ENCODE results near the gene KRTAP20-1. TPM values are rescaled to one million over a fixed set of nuclear protein-coding genes. Genes with fewer than 3 reads are reported as not detected.

The KRTAP20-1 gene
- not detected for total RNA-seq
- not detected for polyA plus RNA-seq (ENCODE audit: insufficient read depth, low read depth, low replicate concordance)
- long read RNA-seq, donor 1: 0 reads
- long read RNA-seq, donor 2: 0 reads
- long read RNA-seq, donor 3: 0 reads
- long read RNA-seq, donor 4: 0 reads
- long read RNA-seq, donor 5: 0 reads
- long read RNA-seq, donor 6: 0 reads
- long read RNA-seq, donor 7: 0 reads
- long read RNA-seq, donor 8: 0 reads
- long read RNA-seq, donor 9: 0 reads
- long read RNA-seq, donor 10: 0 reads

- Histone ChIP-seq H3K4me3 (ENCODE audit: low read length in 3 of 3) (no peak within 1 kb of the TSS), H3K4me1 (ENCODE audit: control insufficient read depth in 2 of 3, insufficient read depth in 2 of 3, low read depth in 1 of 3, low read length in 3 of 3) (no peaks in the 10 kb centered on the region), H3K27ac (ENCODE audit: low read depth in 2 of 2, low read length in 2 of 2) (no peak within 1 kb of the TSS), H3K9me3 (ENCODE audit: control insufficient read depth in 2 of 3, insufficient read depth in 1 of 3, low read length in 3 of 3) (no peaks in the 10 kb centered on the region), H3K27me3 (ENCODE audit: control insufficient read depth, insufficient read depth, low read length) (no peaks in the 10 kb centered on the region), H3K36me3 (ENCODE audit: control insufficient read depth in 2 of 3, insufficient read depth in 3 of 3, low read length in 3 of 3) (no peaks in the 10 kb centered on the region), H3K9ac (ENCODE audit: low read length in 3 of 3) (no peak within 1 kb of the TSS)
- DNase-seq: no peak
- TF ChIP-seq CTCF (IDR thresholded peaks at IDR 0.05; ENCODE audit: borderline replicate concordance, extremely low read depth, insufficient read depth): no peak
- no peak for FAIRE-seq
- intact Hi-C loops (cut with DNase I): no loop called here
These were observed at the start of gene KRTAP20-1 for GRCh38 chr21:30616125-30616524. Gene KRTAP20-1, plus strand, starts transcription at chr21:30616425. Its CDS starts 30 bp downstream, at chr21:30616455.

- no peak overlapping the region for H3K27ac ChIP-seq (ENCODE audit: low read depth in 2 of 2, low read length in 2 of 2)
- FAIRE-seq: no peak
These were observed 48.6 kb upstream of the KRTAP20-1 start for GRCh38 chr21:30567617-30568016.

GRCh38 chr21:30577766-30578165 is 38.5 kb upstream of the KRTAP20-1 start:
- no peaks in the 10 kb centered on the region for H3K36me3 ChIP-seq (ENCODE audit: control insufficient read depth in 2 of 3, insufficient read depth in 3 of 3, low read length in 3 of 3)
- intact Hi-C loops (cut with DNase I): no loop called here
- no peak overlapping the region for H3K9ac ChIP-seq (ENCODE audit: low read length in 3 of 3)
- TF ChIP-seq CTCF (IDR thresholded peaks at IDR 0.05; ENCODE audit: borderline replicate concordance, extremely low read depth, insufficient read depth): no peak
- H3K4me3 ChIP-seq (ENCODE audit: low read length in 3 of 3): no peak overlapping the region
- FAIRE-seq (no peak), DNase-seq (no peak)
- H3K27me3 ChIP-seq (ENCODE audit: control insufficient read depth, insufficient read depth, low read length): no peaks in the 10 kb centered on the region
- no peaks in the 10 kb centered on the region for H3K9me3 ChIP-seq (ENCODE audit: control insufficient read depth in 2 of 3, insufficient read depth in 1 of 3, low read length in 3 of 3)
- no peaks in the 10 kb centered on the region for H3K4me1 ChIP-seq (ENCODE audit: control insufficient read depth in 2 of 3, insufficient read depth in 2 of 3, low read depth in 1 of 3, low read length in 3 of 3)
- no peak overlapping the region for H3K27ac ChIP-seq (ENCODE audit: low read depth in 2 of 2, low read length in 2 of 2)

More at GRCh38 chr21:30567617-30568016, 48.6 kb upstream of the KRTAP20-1 start:
- H3K27me3 ChIP-seq (ENCODE audit: control insufficient read depth, insufficient read depth, low read length): no peaks in the 10 kb centered on the region
- no peaks in the 10 kb centered on the region for H3K4me1 ChIP-seq (ENCODE audit: control insufficient read depth in 2 of 3, insufficient read depth in 2 of 3, low read depth in 1 of 3, low read length in 3 of 3)
- intact Hi-C loops (cut with DNase I): no loop called here
- no peaks in the 10 kb centered on the region for H3K9me3 ChIP-seq (ENCODE audit: control insufficient read depth in 2 of 3, insufficient read depth in 1 of 3, low read length in 3 of 3)
- no peaks in the 10 kb centered on the region for H3K36me3 ChIP-seq (ENCODE audit: control insufficient read depth in 2 of 3, insufficient read depth in 3 of 3, low read length in 3 of 3)
- DNase-seq: no peak
- H3K4me3 ChIP-seq (ENCODE audit: low read length in 3 of 3): no peak overlapping the region
- H3K9ac ChIP-seq (ENCODE audit: low read length in 3 of 3): no peak overlapping the region
- no peak for TF ChIP-seq CTCF (IDR thresholded peaks at IDR 0.05; ENCODE audit: borderline replicate concordance, extremely low read depth, insufficient read depth)

GRCh38 chr21:30579346-30579745 is 36.9 kb upstream of the KRTAP20-1 start:
- no peak for TF ChIP-seq CTCF (IDR thresholded peaks at IDR 0.05; ENCODE audit: borderline replicate concordance, extremely low read depth, insufficient read depth)

More at GRCh38 chr21:30579346-30579745, 36.9 kb upstream of the KRTAP20-1 start:
- DNase-seq: no peak
- intact Hi-C loops (cut with DNase I): no loop called here
- H3K36me3 ChIP-seq (ENCODE audit: control insufficient read depth in 2 of 3, insufficient read depth in 3 of 3, low read length in 3 of 3): no peaks in the 10 kb centered on the region
- no peak overlapping the region for H3K9ac ChIP-seq (ENCODE audit: low read length in 3 of 3)
- no peak for FAIRE-seq
- no peak overlapping the region for H3K4me3 ChIP-seq (ENCODE audit: low read length in 3 of 3)
- H3K27me3 ChIP-seq (ENCODE audit: control insufficient read depth, insufficient read depth, low read length): no peaks in the 10 kb centered on the region
- no peak overlapping the region for H3K27ac ChIP-seq (ENCODE audit: low read depth in 2 of 2, low read length in 2 of 2)
- no peaks in the 10 kb centered on the region for H3K9me3 ChIP-seq (ENCODE audit: control insufficient read depth in 2 of 3, insufficient read depth in 1 of 3, low read length in 3 of 3)
- H3K4me1 ChIP-seq (ENCODE audit: control insufficient read depth in 2 of 3, insufficient read depth in 2 of 3, low read depth in 1 of 3, low read length in 3 of 3): no peaks in the 10 kb centered on the region

Measured in kidney (tissue), 22 donors.